ENCODE results near the gene PNPO.

Gene PNPO

DNA sequence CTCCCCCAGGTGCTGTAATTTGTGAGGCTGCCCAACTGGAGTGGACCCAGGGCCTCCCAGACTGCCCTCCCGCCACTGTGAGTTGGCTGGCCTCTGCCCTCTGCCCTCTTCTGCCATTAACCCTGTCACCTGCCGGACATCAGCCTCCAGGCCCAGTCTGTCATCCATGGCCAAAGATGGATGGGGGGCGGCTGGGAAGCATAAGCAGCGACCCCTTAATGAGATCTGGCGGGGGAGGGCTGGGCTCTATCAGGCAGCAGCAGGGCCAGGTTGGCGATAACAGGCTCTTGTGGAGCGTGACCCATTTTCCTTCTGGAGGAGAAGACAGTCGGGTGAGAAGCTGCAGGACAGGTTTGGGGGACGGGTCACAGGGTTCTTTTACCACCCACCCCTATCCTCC, 54.8 kb downstream of the PNPO start:
- DNase-seq (ENCODE audit: low spot score) = no peak

DNA sequence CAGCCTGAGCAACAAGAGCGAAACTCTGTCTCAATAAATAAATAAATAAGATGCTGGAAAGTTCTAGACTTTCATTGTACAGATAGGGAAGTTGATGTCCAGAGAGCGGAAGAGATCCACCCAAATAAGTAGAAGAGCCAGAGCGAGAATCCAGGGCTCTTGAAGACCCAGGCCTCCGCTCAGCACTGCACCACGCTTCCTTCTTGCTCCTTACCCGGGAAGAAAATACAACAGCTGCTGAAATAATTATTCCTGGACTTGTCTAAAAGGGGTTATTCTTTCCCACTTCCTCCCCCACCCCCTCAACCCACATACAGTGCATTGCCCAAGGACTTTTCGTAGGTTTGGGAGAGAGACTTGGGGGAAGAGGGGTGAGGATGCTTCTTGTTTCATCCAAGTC, 56.2 kb downstream of the PNPO start:
- TF ChIP-seq, protein P1, sequence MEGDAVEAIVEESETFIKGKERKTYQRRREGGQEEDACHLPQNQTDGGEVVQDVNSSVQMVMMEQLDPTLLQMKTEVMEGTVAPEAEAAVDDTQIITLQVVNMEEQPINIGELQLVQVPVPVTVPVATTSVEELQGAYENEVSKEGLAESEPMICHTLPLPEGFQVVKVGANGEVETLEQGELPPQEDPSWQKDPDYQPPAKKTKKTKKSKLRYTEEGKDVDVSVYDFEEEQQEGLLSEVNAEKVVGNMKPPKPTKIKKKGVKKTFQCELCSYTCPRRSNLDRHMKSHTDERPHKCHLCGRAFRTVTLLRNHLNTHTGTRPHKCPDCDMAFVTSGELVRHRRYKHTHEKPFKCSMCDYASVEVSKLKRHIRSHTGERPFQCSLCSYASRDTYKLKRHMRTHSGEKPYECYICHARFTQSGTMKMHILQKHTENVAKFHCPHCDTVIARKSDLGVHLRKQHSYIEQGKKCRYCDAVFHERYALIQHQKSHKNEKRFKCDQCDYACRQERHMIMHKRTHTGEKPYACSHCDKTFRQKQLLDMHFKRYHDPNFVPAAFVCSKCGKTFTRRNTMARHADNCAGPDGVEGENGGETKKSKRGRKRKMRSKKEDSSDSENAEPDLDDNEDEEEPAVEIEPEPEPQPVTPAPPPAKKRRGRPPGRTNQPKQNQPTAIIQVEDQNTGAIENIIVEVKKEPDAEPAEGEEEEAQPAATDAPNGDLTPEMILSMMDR (IDR thresholded peaks at IDR 0.05; ENCODE audit: extremely low read depth, missing control alignments) = no peak
- DNase-seq (ENCODE audit: low spot score) = no peak

More for the DNA sequence above, 54.8 kb downstream of the PNPO start:
- TF ChIP-seq, protein P1 (IDR thresholded peaks at IDR 0.05; ENCODE audit: extremely low read depth, missing control alignments) = no peak

DNA sequence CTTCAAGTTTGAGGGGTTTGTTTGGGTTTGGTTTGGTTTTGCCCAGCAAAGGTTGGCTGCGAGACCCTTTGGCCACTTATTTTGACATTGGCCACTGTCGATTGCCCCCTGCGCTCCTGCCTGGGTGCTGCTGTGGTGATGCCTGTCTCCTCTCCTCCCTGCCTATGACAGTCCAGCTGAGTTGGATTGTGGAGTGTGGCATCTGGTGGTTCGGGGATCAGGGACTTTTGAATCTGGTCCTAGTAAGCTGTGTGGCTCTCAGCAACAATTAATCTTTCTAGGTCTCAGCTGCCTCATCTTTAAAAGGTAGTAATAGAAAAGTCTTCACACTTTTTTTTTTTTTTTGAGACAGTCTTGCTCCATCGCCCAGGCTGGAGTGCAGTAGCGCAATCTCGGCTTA, 56.7 kb downstream of the PNPO start:
- DNase-seq (ENCODE audit: low spot score) = no peak
- TF ChIP-seq, protein P1 (IDR thresholded peaks at IDR 0.05; ENCODE audit: extremely low read depth, missing control alignments) = no peak
